ENCODE measurements around the gene E2F2.
"Not testable (repeated sequence)": the region's sequence is repeated elsewhere in the genome, so short reads cannot be mapped to it uniquely, and the experiment has no call there.

The E2F2 gene

GRCh38 chr1:23545851-23546250, 14.8 kb upstream of the E2F2 start:
- DNase-seq, result no peak

- peak; percentile 40 for DNase-seq
These were observed 13.7 kb upstream of the E2F2 start for GRCh38 chr1:23544444-23545389.

- no peak for DNase-seq
These were observed 12.8 kb upstream of the E2F2 start for GRCh38 chr1:23543707-23544443.

DNA sequence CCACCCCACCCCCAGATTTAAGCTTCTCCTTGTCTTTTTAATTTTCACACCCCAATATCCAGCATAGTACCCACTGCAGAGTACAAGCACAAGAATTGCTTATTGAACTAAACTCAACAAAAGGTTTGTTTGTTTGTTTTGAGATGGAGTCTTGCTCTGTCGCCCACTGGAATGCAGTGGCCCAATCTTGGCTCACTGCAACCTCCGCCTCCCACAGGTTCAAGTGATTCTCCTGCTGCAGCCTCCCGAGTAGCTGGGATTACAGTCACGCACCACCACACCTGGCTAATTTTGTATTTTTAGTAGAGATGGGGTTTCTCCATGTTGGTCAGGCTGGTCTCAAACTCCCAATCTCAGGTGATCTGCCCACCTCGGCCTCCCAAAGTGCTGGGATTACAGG, 11.9 kb upstream of the E2F2 start:
- not testable (repeated sequence) for DNase-seq

- peak; percentile 51 for DNase-seq
These were observed 8.7 kb upstream of the E2F2 start for GRCh38 chr1:23539698-23540266.

DNA sequence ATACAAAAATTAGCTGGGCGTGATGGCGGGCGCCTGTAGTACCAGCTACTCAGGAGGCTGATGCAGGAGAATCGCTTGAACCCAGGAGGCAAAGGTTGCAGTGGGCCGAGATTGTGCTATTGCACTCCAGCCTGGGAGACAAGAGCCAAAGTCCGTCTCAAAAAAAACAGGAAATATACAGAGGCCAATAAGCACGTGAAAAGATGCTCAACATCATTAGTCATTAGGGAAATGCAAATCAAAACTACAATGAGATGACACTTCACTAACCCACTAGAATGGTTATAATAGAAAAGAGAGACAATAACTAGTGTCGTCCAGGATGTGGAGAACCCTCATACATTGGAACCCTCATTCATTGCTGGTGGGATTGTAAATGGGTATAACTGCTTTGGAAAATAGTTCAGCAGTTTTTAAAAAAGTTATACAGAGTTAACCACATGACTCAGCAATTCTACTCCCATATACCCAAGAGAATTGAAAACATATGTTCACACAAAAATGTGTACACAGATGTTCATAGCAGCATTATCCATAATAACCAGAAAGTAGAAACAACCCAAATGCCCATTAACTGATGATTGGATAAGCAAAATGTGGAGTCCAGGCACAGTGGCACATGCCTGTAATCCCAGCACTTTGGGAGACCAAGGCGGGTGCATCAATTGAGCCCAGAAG, 6.4 kb upstream of the E2F2 start:
- no peak for DNase-seq

GRCh38 chr1:23533246-23534023, 2.4 kb upstream of the E2F2 start:
- no peak for DNase-seq

- DNase-seq, result no peak
These were observed 595 bp upstream of the E2F2 start for GRCh38 chr1:23531562-23532094.

DNA sequence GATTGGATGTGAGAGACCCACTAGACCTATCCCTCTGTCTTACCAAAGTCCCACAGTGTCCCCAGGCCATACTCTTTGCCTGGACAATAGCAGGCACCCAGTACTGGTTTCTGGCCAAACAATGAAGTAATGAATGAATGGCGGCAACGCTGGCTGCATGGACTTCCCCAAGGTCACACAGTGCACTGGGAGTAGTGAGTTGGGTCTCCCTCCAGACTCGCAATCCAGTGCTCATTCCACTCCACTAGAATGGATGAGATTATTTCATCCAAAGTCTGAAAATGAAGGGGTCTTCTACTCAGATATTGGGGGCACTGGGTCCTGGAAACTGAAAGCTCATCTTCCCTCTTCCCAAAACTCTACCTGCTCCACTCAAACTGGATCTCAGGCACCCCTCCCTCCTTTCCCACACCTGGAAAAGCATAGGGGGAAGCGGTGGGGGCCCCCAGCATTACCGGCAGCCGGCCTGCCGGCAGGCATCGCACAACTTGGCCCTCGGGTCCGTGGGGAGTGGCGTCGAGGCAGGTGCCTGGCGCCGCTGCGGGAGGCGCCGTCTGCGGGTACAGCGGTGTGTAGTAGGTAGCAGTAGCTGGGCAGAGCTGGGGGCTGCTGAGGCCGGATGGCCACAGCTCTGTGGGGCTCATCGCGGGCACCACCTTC, 816 bp downstream of the E2F2 start:
- no peak for DNase-seq

DNA sequence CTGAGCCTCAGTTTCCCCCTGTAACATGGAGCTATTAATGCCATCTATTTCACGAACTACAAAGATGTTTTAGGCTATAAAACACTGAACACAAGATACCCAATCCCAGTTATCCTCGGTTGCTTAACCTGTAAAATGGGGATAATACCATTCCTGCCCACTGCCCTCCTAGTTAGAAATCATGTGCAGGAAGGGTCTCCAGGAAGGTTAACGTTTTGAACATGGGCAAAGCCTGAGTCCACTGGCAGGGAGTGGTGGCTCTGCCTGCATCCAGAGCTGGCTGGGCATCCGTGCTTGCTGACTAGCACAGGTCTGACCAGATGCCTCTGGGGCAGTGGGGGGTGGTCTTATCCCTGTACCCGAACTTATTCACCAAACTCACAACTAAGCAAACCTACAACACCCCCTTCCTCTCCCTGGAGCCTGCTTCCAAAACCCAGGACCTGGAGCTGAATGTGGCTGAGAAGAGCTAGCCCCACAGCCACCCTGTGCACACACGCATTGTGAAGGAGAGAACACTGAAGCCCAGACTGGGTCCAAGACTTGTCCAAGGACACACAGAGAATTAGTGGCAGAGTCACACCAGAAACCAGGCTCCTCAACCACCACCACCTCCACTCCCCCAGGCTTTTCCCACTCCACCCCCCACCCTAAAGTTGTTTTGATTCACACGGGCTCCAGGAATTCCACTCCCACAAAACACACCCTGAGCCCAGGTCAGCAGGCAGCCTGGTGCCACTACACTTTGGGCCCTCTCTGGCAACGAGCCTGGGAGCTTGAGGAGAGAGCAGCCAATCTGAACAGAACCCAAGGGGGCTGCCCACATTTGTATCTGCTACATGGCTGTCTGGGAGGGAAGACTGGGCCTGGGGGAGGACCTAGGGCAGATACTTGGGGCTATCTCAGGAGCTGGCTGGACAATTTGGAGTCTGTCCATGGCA, 1.6 kb downstream of the E2F2 start:
- no peak for DNase-seq

DNA sequence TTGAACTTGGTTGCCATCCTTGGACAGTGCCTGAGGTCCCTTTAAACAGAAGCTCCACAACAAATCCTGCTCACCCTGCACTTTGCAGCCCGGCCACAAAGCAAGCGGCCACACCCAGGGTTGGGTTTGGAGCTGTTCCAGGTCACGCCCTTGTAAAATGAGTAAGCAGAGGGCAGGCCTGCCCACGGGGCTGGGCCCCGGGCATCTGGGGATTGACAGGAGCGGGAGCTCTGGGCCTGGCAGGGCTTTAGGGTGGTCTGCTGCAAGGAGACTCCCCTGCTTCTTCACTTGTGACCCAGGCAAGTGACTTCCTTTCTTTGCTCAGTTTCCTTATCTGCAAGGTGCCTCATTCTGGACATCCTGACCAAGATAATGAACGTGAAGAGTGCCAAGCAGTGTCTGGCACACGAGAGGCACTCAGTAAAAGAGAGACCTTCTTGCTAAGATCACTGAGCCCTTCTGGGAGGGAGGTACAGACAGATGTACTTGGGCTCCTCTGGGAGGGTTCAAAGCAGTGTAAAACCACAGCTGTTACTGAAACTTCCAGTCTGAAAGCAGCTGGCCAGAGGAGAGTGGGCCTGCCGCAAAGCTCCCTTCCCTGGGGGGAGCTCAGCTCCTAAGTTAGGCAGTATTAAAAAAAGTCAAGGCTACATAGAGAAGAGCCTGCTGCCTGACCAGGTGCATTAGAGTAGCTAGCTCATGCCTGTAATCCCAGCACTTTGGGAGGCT, 2.6 kb downstream of the E2F2 start:
- peak; percentile 72 for DNase-seq

- DNase-seq, result no peak
These were observed 3.2 kb downstream of the E2F2 start for GRCh38 chr1:23527900-23528249.

- no peak for DNase-seq
These were observed 3.7 kb downstream of the E2F2 start for GRCh38 chr1:23527366-23527765.

- DNase-seq, result no peak
These were observed 4.5 kb downstream of the E2F2 start for GRCh38 chr1:23526329-23527041.

GRCh38 chr1:23525558-23526250, 5.3 kb downstream of the E2F2 start:
- no peak for DNase-seq

DNA sequence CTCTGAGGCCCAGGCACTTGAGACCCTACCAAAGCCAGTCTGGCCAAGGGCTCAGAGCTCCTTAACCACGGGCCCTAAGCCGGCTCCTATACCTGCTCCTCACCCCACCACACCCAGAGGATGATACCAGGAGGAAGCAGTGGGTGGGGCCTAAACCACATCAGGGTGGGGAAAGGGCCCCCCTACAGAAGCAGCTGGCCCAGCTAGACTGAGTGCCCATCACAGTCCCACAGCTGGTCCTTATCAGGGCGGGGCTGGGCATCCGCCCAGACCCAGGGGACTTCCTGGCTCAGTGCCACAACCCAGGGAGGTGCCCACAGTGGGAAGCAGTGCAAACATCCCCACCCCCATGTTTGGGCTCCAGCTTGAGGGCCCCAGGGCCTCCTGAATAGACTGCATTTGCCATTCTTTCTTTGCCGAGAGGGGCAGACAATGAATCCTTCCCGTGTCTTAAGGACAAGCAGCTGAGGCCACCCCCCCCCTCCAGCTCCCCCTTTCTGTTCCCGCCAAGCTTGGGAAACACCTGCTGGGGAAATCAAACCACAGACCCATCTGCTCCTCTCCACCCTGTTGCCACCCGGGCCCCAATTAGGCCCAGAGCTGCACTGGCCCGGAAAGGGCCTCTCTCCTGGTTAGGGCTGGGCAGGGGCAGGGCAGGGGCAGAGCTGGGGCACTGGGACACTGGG, 6.2 kb downstream of the E2F2 start:
- no peak for DNase-seq

DNA sequence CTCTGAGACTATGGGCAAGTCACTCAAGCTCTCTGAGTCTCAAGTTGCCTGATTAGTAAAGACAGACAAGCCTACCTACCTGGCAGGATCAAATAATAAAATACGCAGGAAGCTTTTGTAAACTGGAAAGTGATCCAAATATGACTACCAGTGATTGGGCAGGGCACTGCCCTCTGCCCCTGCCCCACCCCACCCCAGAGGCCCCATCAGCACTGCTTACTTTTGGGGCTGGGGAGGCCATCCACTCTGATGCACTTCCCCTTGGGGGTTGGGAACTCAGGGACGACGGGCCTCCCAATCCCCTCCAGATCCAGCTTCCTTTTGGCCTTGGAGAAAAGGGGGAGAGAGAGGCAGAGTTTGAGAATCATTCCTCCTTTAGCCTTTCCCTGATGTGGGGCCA, 6.9 kb downstream of the E2F2 start:
- no peak for DNase-seq
